Measurements from ENCODE around the gene AGBL1.
"Not testable (repeated sequence)": the region's sequence is repeated elsewhere in the genome, so short reads cannot be mapped to it uniquely, and the experiment has no call there.

AGBL1 gene

GRCh38 chr15:86121568-86122225, 42.0 kb downstream of the AGBL1 start:
- Histone ChIP-seq H3K27ac (replicated peaks; ENCODE audit: low read length) (no peak overlapping the region), H3K9me3 (replicated peaks in 1 of 2; ENCODE audit: control insufficient read depth in 2 of 2, insufficient read depth in 1 of 2, low read depth in 1 of 2, low read length in 2 of 2) (no peaks in the 10 kb centered on the region), H2BK15ac (ENCODE audit: low read length) (no peak overlapping the region), H3K14ac (ENCODE audit: low read length) (no peak overlapping the region), H3K4me3 (ENCODE audit: low read length in 2 of 2) (no peak overlapping the region), H3K4me2 (ENCODE audit: insufficient read depth, low read length, poor library complexity, severe bottlenecking) (no peak overlapping the region), H3K36me3 (replicated peaks in 1 of 2; ENCODE audit: control insufficient read depth in 2 of 2, insufficient read depth in 2 of 2, low read length in 2 of 2) (no peaks in the 10 kb centered on the region), H4K8ac (ENCODE audit: low read depth, low read length) (no peak overlapping the region), H3K9ac (ENCODE audit: low read depth, low read length, poor library complexity) (no peak overlapping the region), H3K18ac (ENCODE audit: low read length) (no peak overlapping the region), H2AFZ (ENCODE audit: low read length) (no peak overlapping the region), H3K4ac (ENCODE audit: low read length) (no peak overlapping the region), H4K91ac (ENCODE audit: low read depth, low read length, poor library complexity) (no peak overlapping the region), H2AK5ac (ENCODE audit: low read depth, low read length) (no peak overlapping the region), H2BK120ac (ENCODE audit: low read depth, low read length) (no peak overlapping the region), H3K4me1 (ENCODE audit: control insufficient read depth in 2 of 2, insufficient read depth in 1 of 2, low read depth in 1 of 2, low read length in 2 of 2) (peaks cover 0 to 2% of the 10 kb centered on the region in 2 donors), H2BK12ac (ENCODE audit: low read length) (no peak overlapping the region), H3K79me1 (ENCODE audit: low read depth, low read length) (no peaks in the 10 kb centered on the region), H2BK5ac (ENCODE audit: low read length) (no peak overlapping the region), H3K27me3 (ENCODE audit: control insufficient read depth in 3 of 3, insufficient read depth in 3 of 3, low read depth in 1 of 3, low read length in 3 of 3) (no peaks in the 10 kb centered on the region), H3K23ac (ENCODE audit: low read depth, low read length, poor library complexity) (no peak overlapping the region)
- WGBS, 2 donors (ENCODE audit: extremely low coverage in 2 of 2, insufficient read length in 2 of 2, insufficient replicate concordance in 1 of 2): no CpG with 5 or more reads among the region's 7 CpGs
- DNase-seq (ENCODE audit: low spot score): no peak

- not testable (repeated sequence) for H3K27ac ChIP-seq (replicated peaks; ENCODE audit: low read length); DNase-seq (ENCODE audit: low spot score); H2AK5ac ChIP-seq (ENCODE audit: low read depth, low read length); H2BK15ac ChIP-seq (ENCODE audit: low read length); H3K9me3 ChIP-seq (replicated peaks in 1 of 2; ENCODE audit: control insufficient read depth in 2 of 2, insufficient read depth in 1 of 2, low read depth in 1 of 2, low read length in 2 of 2); H3K9ac ChIP-seq (ENCODE audit: low read depth, low read length, poor library complexity); H3K4me2 ChIP-seq (ENCODE audit: insufficient read depth, low read length, poor library complexity, severe bottlenecking); H2AFZ ChIP-seq (ENCODE audit: low read length); H4K91ac ChIP-seq (ENCODE audit: low read depth, low read length, poor library complexity); H3K4me3 ChIP-seq (ENCODE audit: low read length in 2 of 2); H3K79me1 ChIP-seq (ENCODE audit: low read depth, low read length); H3K14ac ChIP-seq (ENCODE audit: low read length); H3K23ac ChIP-seq (ENCODE audit: low read depth, low read length, poor library complexity); H4K8ac ChIP-seq (ENCODE audit: low read depth, low read length); H3K36me3 ChIP-seq (replicated peaks in 1 of 2; ENCODE audit: control insufficient read depth in 2 of 2, insufficient read depth in 2 of 2, low read length in 2 of 2); H3K27me3 ChIP-seq (ENCODE audit: control insufficient read depth in 3 of 3, insufficient read depth in 3 of 3, low read depth in 1 of 3, low read length in 3 of 3); H3K4me1 ChIP-seq (ENCODE audit: control insufficient read depth in 2 of 2, insufficient read depth in 1 of 2, low read depth in 1 of 2, low read length in 2 of 2); H2BK12ac ChIP-seq (ENCODE audit: low read length); H2BK120ac ChIP-seq (ENCODE audit: low read depth, low read length); H3K18ac ChIP-seq (ENCODE audit: low read length); H2BK5ac ChIP-seq (ENCODE audit: low read length); H3K4ac ChIP-seq (ENCODE audit: low read length)
- WGBS, 2 donors (ENCODE audit: extremely low coverage in 2 of 2, insufficient read length in 2 of 2, insufficient replicate concordance in 1 of 2): no CpG with 5 or more reads among the region's 3 CpGs
Measured at GRCh38 chr15:86122691-86123391, 43.2 kb downstream of the AGBL1 start.

- no peak for DNase-seq (ENCODE audit: low spot score)
- no peak overlapping the region for H3K14ac ChIP-seq (ENCODE audit: low read length)
- H3K4me3 ChIP-seq (ENCODE audit: low read length in 2 of 2): no peak overlapping the region
- no peak overlapping the region for H3K4me2 ChIP-seq (ENCODE audit: insufficient read depth, low read length, poor library complexity, severe bottlenecking)
- H3K27me3 ChIP-seq (ENCODE audit: control insufficient read depth in 3 of 3, insufficient read depth in 3 of 3, low read depth in 1 of 3, low read length in 3 of 3): no peaks in the 10 kb centered on the region
- H3K23ac ChIP-seq (ENCODE audit: low read depth, low read length, poor library complexity): no peak overlapping the region
- H2BK120ac ChIP-seq (ENCODE audit: low read depth, low read length): no peak overlapping the region
- no peak overlapping the region for H2BK5ac ChIP-seq (ENCODE audit: low read length)
- H4K8ac ChIP-seq (ENCODE audit: low read depth, low read length): no peak overlapping the region
- no peaks in the 10 kb centered on the region for H3K79me1 ChIP-seq (ENCODE audit: low read depth, low read length)
- no peak overlapping the region for H3K18ac ChIP-seq (ENCODE audit: low read length)
- no peak overlapping the region for H3K27ac ChIP-seq (replicated peaks; ENCODE audit: low read length)
- WGBS, 2 donors (ENCODE audit: extremely low coverage in 2 of 2, insufficient read length in 2 of 2, insufficient replicate concordance in 1 of 2): no CpG with 5 or more reads among the region's 3 CpGs
- H3K36me3 ChIP-seq (replicated peaks in 1 of 2; ENCODE audit: control insufficient read depth in 2 of 2, insufficient read depth in 2 of 2, low read length in 2 of 2): no peaks in the 10 kb centered on the region
- H2BK12ac ChIP-seq (ENCODE audit: low read length): no peak overlapping the region
- no peak overlapping the region for H3K4ac ChIP-seq (ENCODE audit: low read length)
- H3K9ac ChIP-seq (ENCODE audit: low read depth, low read length, poor library complexity): no peak overlapping the region
- no peak overlapping the region for H2AK5ac ChIP-seq (ENCODE audit: low read depth, low read length)
- peaks cover 0 to 2% of the 10 kb centered on the region in 2 donors for H3K4me1 ChIP-seq (ENCODE audit: control insufficient read depth in 2 of 2, insufficient read depth in 1 of 2, low read depth in 1 of 2, low read length in 2 of 2)
- H2BK15ac ChIP-seq (ENCODE audit: low read length): no peak overlapping the region
- H4K91ac ChIP-seq (ENCODE audit: low read depth, low read length, poor library complexity): no peak overlapping the region
- H2AFZ ChIP-seq (ENCODE audit: low read length): no peak overlapping the region
- H3K9me3 ChIP-seq (replicated peaks in 1 of 2; ENCODE audit: control insufficient read depth in 2 of 2, insufficient read depth in 1 of 2, low read depth in 1 of 2, low read length in 2 of 2): no peaks in the 10 kb centered on the region
Measured at GRCh38 chr15:86125775-86126174, 46.1 kb downstream of the AGBL1 start.

- H3K4me1 ChIP-seq (ENCODE audit: control insufficient read depth in 2 of 2, insufficient read depth in 1 of 2, low read depth in 1 of 2, low read length in 2 of 2): peaks cover 0 to under 1% of the 10 kb centered on the region in 2 donors
- no peaks in the 10 kb centered on the region for H3K36me3 ChIP-seq (replicated peaks in 1 of 2; ENCODE audit: control insufficient read depth in 2 of 2, insufficient read depth in 2 of 2, low read length in 2 of 2)
- no peak overlapping the region for H3K14ac ChIP-seq (ENCODE audit: low read length)
- H3K9ac ChIP-seq (ENCODE audit: low read depth, low read length, poor library complexity): no peak overlapping the region
- no peak overlapping the region for H3K4me3 ChIP-seq (ENCODE audit: low read length in 2 of 2)
- no peak overlapping the region for H2BK12ac ChIP-seq (ENCODE audit: low read length)
- H4K8ac ChIP-seq (ENCODE audit: low read depth, low read length): no peak overlapping the region
- H2BK5ac ChIP-seq (ENCODE audit: low read length): no peak overlapping the region
- H3K9me3 ChIP-seq (replicated peaks in 1 of 2; ENCODE audit: control insufficient read depth in 2 of 2, insufficient read depth in 1 of 2, low read depth in 1 of 2, low read length in 2 of 2): no peaks in the 10 kb centered on the region
- no peak for DNase-seq (ENCODE audit: low spot score)
- H3K4me2 ChIP-seq (ENCODE audit: insufficient read depth, low read length, poor library complexity, severe bottlenecking): no peak overlapping the region
- no peak overlapping the region for H3K18ac ChIP-seq (ENCODE audit: low read length)
- H3K27me3 ChIP-seq (ENCODE audit: control insufficient read depth in 3 of 3, insufficient read depth in 3 of 3, low read depth in 1 of 3, low read length in 3 of 3): no peaks in the 10 kb centered on the region
- no peaks in the 10 kb centered on the region for H3K79me1 ChIP-seq (ENCODE audit: low read depth, low read length)
- no peak overlapping the region for H2AK5ac ChIP-seq (ENCODE audit: low read depth, low read length)
- WGBS, 2 donors (ENCODE audit: extremely low coverage in 2 of 2, insufficient read length in 2 of 2, insufficient replicate concordance in 1 of 2): no CpG with 5 or more reads among the region's 3 CpGs
- no peak overlapping the region for H2BK15ac ChIP-seq (ENCODE audit: low read length)
- H3K27ac ChIP-seq (replicated peaks; ENCODE audit: low read length): no peak overlapping the region
- H3K4ac ChIP-seq (ENCODE audit: low read length): no peak overlapping the region
- no peak overlapping the region for H2AFZ ChIP-seq (ENCODE audit: low read length)
- H2BK120ac ChIP-seq (ENCODE audit: low read depth, low read length): no peak overlapping the region
- H3K23ac ChIP-seq (ENCODE audit: low read depth, low read length, poor library complexity): no peak overlapping the region
- no peak overlapping the region for H4K91ac ChIP-seq (ENCODE audit: low read depth, low read length, poor library complexity)
Measured at GRCh38 chr15:86127547-86127946, 47.9 kb downstream of the AGBL1 start.
